Measurements from ENCODE around the gene KRT86. TPM values are rescaled to one million over a fixed set of nuclear protein-coding genes. Genes with fewer than 3 reads are reported as not detected.
"Not testable (repeated sequence)": the region's sequence is repeated elsewhere in the genome, so short reads cannot be mapped to it uniquely, and the experiment has no call there.

KRT86 gene
- total and polyA plus RNA-seq, 5 donors: not detected

DNA sequence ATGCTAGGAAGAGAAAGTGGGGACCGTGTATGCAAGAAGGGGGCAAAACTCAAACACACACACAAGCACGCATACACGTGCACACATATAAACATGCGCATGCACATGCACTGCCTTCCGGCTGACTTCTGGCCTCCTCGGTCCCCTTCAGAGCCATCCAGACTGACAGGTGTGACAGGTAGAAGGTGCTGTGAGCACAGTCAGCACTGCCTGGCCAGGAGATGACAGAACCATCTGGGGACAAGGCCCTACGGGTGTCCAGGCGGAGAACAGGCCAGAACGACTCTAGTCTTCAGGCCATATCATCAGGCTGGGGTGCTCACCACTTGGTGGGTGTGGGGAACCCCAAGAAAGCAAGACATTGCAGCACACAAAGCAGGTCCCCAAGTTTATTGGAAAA is 39.5 kb downstream of the KRT86 start:
- DNase-seq: no peak
- no peaks in the 10 kb centered on the region for H3K27me3 ChIP-seq (ENCODE audit: control insufficient read depth, insufficient read depth)

DNA sequence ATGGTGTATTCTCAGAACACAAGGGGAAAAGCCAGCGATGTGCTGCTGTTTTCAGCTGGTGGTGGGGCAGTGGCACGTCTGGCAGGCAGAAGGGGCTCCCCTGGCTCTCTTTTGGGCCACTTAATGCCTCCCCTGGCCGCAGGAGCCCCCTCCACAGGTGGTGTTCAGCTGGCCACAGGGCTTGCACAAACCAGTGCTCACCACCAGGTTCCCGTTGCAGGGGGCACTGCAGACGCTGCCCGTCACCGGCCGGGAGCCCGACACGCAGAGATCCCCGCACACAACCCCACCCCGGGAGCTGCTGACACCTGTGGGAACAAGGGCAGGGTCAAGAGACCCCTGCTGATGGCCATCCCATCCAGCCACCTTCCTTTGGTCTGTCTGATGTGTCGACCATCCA is 40.1 kb downstream of the KRT86 start:
- 83% methylated on average over 13 of the region's 13 CpGs for whole genome bisulfite sequencing
- H3K27me3 ChIP-seq (ENCODE audit: control insufficient read depth, insufficient read depth): no peaks in the 10 kb centered on the region
- intact Hi-C loops (cut with DNase I): no loop called here
- no peak overlapping the region for H3K27ac ChIP-seq (ENCODE audit: low read length)
- ATAC-seq (no peak), DNase-seq (no peak)
- H3K4me3 ChIP-seq (ENCODE audit: low read length): no peak overlapping the region
- no peaks in the 10 kb centered on the region for H3K4me1 ChIP-seq (ENCODE audit: control insufficient read depth, insufficient read depth, low read length)
- H3K9me3 ChIP-seq (ENCODE audit: control insufficient read depth, low read length): no peaks in the 10 kb centered on the region

More for the DNA sequence above, 39.5 kb downstream of the KRT86 start:
- H3K9me3 ChIP-seq (ENCODE audit: control insufficient read depth, low read length): no peaks in the 10 kb centered on the region
- 84% methylated on average over 9 of the region's 9 CpGs for WGBS
- H3K4me3 ChIP-seq (ENCODE audit: low read length): no peak overlapping the region
- intact Hi-C loops (cut with DNase I): no loop called here
- no peak overlapping the region for H3K27ac ChIP-seq (ENCODE audit: low read length)
- no peak for ATAC-seq
- no peaks in the 10 kb centered on the region for H3K4me1 ChIP-seq (ENCODE audit: control insufficient read depth, insufficient read depth, low read length)

DNA sequence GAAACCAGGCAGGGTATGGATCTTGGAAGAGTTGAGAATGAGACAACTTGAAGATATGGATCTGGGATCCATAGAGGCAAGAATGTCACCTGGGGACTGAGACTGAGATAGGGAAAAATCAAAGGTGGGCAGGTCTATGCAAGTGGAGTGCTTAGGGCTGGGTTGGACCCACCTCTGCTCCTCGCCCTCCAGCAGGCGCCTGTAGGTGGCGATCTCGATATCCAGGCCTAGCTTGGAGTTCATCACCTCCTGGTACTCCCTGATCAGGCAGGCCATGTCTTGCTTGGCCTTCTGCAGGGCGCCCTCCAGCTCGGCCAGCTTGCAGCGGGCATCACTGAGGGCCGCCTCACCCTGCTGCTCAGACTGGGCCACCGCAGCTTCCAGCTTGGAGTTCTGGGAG is 41.3 kb downstream of the KRT86 start:
- H3K27ac ChIP-seq (ENCODE audit: low read length); H3K9me3 ChIP-seq (ENCODE audit: control insufficient read depth, low read length); intact Hi-C loops (cut with DNase I); DNase-seq; ATAC-seq; H3K27me3 ChIP-seq (ENCODE audit: control insufficient read depth, insufficient read depth); H3K4me1 ChIP-seq (ENCODE audit: control insufficient read depth, insufficient read depth, low read length); H3K4me3 ChIP-seq (ENCODE audit: low read length): not testable (repeated sequence)
- 53% methylated on average over 9 of the region's 9 CpGs for WGBS

DNA sequence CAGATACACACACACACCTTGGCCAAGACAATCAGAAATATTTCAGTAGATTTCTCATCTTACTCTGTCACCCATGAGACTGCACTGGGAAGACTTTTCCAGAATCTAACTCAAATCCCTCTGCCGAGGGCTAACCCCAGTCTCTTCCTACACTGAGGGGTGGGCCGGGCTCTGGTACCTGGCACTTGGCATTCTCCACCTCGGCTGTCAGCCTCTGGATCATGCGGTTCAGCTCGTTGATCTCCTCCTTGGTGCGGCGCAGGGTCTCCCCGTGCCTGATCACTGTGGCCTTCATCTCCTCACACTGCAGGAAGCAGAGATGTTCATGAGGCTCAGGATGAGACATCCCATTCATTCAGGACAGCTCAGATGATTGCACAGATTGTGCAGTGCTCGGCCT is 41.8 kb downstream of the KRT86 start:
- no peaks in the 10 kb centered on the region for H3K4me1 ChIP-seq (ENCODE audit: control insufficient read depth, insufficient read depth, low read length)
- H3K27me3 ChIP-seq (ENCODE audit: control insufficient read depth, insufficient read depth): no peaks in the 10 kb centered on the region
- H3K9me3 ChIP-seq (ENCODE audit: control insufficient read depth, low read length): no peaks in the 10 kb centered on the region
- ATAC-seq (no peak), DNase-seq (no peak)
- 83% methylated on average over 9 of the region's 9 CpGs for WGBS
- no peak overlapping the region for H3K27ac ChIP-seq (ENCODE audit: low read length)
- intact Hi-C loops (cut with DNase I): no loop called here
- no peak overlapping the region for H3K4me3 ChIP-seq (ENCODE audit: low read length)

DNA sequence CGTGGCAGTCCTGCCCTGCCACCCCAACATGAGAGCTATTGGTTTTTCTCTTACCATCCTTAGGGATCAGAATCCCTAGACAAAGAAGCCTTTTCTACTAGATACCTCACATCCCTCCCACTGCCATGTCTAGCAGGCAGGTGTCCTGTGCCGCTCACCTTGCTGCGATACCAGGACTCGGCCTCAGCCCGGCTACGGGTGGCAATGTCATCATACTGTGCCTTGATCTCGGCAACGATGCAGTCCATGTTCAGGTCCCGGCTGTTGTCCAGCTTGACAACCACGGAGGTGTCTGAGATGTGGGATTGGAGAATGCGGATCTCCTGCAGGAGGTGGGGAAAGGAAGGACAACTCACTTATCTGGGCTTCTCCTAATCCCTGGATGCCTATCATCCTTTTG is 42.3 kb downstream of the KRT86 start:
- Histone ChIP-seq H3K9me3 (ENCODE audit: control insufficient read depth, low read length) (no peaks in the 10 kb centered on the region), H3K27me3 (ENCODE audit: control insufficient read depth, insufficient read depth) (no peaks in the 10 kb centered on the region), H3K4me3 (ENCODE audit: low read length) (no peak overlapping the region), H3K27ac (ENCODE audit: low read length) (no peak overlapping the region), H3K4me1 (ENCODE audit: control insufficient read depth, insufficient read depth, low read length) (no peaks in the 10 kb centered on the region)
- DNase-seq (no peak), ATAC-seq (no peak)
- intact Hi-C loops (cut with DNase I): no loop called here
- WGBS: 80% methylated on average over 11 of the region's 11 CpGs

DNA sequence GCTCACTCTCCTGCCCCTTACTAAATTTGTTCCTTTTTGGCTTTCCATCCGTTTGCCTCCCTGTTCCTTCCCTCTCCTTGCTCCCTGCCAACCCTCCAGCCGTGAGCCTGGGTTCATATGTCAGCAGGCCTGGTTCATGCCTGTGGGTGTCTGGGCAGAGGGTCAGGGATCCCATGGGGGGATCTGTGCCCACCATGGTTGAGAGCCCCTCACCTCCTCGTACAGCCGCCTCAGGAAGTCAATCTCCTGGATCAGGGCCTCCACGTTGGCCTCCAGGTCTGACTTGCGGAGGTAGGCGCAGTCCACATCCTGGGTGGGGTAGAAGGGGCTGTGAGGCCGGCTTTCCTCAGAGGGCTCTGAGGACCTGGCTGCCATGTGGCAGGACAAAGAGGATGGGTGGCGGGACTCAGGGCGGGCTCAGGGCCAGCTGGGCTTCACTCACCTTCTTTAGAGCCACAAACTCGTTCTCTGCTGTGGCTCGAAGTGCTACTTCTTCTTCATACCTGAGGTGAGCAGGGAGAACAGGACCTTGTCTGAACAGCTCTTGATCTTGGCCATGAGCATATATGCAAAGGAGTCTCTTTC is 43.1 kb downstream of the KRT86 start:
- Histone ChIP-seq H3K27ac (ENCODE audit: low read length) (no peak overlapping the region), H3K9me3 (ENCODE audit: control insufficient read depth, low read length) (no peaks in the 10 kb centered on the region), H3K4me1 (ENCODE audit: control insufficient read depth, insufficient read depth, low read length) (no peaks in the 10 kb centered on the region), H3K27me3 (ENCODE audit: control insufficient read depth, insufficient read depth) (no peaks in the 10 kb centered on the region), H3K4me3 (ENCODE audit: low read length) (no peak overlapping the region)
- intact Hi-C loops (cut with DNase I): no loop called here
- DNase-seq (no peak), ATAC-seq (no peak)
- 76% methylated on average over 12 of the region's 12 CpGs for WGBS

DNA sequence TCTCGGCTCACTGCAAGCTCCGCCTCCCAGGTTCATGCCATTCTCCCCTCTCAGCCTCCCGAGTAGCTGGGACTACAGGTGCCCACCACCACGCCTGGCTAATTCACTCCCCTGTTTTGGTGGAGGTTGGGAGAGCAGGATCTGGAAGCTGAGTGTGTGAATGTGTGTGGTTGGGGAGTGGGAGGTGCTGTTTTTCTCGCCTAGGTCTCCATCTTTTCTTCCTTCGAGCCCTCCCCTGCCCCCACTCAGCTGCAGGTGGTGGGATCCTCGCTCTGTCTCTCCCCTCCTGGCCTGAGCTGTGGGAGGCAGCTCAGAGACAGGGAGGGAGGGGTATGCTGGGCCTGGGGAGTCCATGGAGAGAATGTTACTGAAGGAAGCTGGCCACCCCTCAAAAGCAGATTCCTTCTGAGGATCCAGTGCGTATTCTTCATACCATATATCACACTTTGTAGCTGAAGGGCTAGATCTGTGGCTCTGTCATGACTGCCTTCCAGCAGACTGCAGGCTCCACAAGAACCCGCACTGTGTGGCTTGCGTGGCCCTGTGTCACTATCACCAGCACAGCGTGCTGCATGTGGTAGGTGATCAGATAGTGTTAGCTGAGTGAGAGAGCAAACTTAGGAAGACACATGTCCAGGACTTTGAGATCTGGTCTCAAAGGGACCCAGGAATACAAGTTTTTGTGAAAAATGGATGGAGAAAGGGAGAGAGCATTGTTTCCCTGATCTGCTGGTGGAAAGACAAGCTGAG is 44.0 kb downstream of the KRT86 start:
- no peak for DNase-seq
- intact Hi-C loops (cut with DNase I): no loop called here
- H3K4me1 ChIP-seq (ENCODE audit: control insufficient read depth, insufficient read depth, low read length): no peaks in the 10 kb centered on the region
- no peak overlapping the region for H3K4me3 ChIP-seq (ENCODE audit: low read length)
- no peak overlapping the region for H3K27ac ChIP-seq (ENCODE audit: low read length)
- no peak for ATAC-seq
- H3K27me3 ChIP-seq (ENCODE audit: control insufficient read depth, insufficient read depth): no peaks in the 10 kb centered on the region
- 74% methylated on average over 11 of the region's 11 CpGs for WGBS
- H3K9me3 ChIP-seq (ENCODE audit: control insufficient read depth, low read length): no peaks in the 10 kb centered on the region

DNA sequence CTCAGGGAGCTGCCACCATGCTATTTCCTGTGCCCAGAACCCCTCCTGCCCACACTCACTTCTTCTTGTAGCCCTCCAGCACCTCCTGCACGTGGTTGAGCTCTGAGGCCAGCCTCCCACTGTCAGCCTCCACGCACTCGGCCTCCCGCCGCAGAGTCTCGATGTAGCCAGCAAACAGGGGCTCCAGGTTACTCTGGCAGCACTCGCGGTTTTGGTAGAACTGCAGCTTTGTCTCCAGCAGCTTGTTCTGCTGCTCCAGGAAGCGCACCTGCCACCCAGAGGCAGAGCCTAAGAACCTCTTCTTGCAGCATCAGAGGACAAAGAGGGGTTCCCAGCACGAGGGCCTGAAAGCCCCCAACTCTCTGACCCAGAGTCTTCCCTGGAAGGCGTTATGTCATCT is 44.7 kb downstream of the KRT86 start:
- intact Hi-C loops (cut with DNase I): no loop called here
- no peaks in the 10 kb centered on the region for H3K4me1 ChIP-seq (ENCODE audit: control insufficient read depth, insufficient read depth, low read length)
- no peaks in the 10 kb centered on the region for H3K27me3 ChIP-seq (ENCODE audit: control insufficient read depth, insufficient read depth)
- ATAC-seq (no peak), DNase-seq (no peak)
- WGBS: 76% methylated on average over 11 of the region's 11 CpGs
- H3K27ac ChIP-seq (ENCODE audit: low read length): no peak overlapping the region
- no peak overlapping the region for H3K4me3 ChIP-seq (ENCODE audit: low read length)
- no peaks in the 10 kb centered on the region for H3K9me3 ChIP-seq (ENCODE audit: control insufficient read depth, low read length)

DNA sequence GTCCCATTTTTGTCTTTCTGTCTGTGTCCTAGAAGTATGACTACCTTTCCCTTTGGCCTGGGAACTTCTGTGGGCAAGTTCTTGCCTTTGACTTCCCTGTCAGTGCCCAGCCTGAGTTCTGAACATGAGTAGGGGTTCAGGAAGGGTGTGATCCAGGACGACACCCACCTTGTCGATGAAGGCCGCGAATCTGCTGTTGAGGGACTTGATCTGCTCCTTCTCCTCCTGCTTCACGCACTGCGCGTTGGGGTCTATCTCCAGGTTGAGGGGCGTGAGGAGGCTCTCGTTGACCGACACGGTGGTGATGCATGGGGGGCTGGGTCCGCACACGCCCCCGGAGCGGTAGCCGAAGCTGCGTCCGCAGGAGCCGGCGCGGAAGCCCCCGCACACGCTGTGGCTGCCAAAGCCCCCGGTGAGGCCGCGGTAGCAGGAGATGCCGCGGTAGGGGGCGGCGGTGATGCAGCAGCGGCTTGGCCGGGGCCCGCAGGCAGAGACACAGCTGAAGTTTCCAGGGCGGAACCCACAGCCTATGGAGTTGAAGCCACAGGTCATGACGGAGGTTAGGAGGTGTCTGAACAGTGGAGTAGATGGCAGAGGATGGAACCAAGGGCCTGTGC is 46.4 kb downstream of the KRT86 start, which contains the start of gene KRT83:
Gene KRT83 (minus strand): TSS at position 615 of the 617 bp plus-strand sequence. CDS start 63 bp downstream, at position 552.
- H3K9me3 ChIP-seq (ENCODE audit: control insufficient read depth, low read length): no peaks in the 10 kb centered on the region
- H3K4me3 ChIP-seq (ENCODE audit: low read length): no peak within 1 kb of the TSS
- WGBS: 52% methylated on average over 35 of the region's 35 CpGs
- no peaks in the 10 kb centered on the region for H3K27me3 ChIP-seq (ENCODE audit: control insufficient read depth, insufficient read depth)
- ATAC-seq (no peak), DNase-seq (no peak)
- no peaks in the 10 kb centered on the region for H3K4me1 ChIP-seq (ENCODE audit: control insufficient read depth, insufficient read depth, low read length)
- intact Hi-C loops (cut with DNase I): no loop called here
- H3K27ac ChIP-seq (ENCODE audit: low read length): no peak within 1 kb of the TSS

DNA sequence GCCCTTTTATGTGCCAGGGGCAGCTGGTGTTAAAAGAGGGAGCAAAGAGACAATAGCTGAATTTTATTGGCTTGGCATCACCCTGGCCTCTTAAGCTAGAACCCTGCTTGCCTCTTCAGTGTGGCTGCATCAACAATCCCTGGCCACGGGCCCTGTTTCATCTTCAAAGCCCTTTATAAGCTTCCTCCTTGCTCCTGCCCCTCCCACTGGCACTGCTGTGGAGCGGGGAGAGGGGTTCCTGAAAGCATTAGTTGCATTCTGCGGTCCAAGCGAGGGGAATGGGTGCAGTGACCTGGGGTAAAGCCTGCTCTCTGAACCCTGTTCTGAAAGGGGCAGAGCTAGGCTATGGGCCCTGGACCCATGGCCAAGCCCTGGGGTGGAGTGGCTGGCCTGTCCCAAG is 47.0 kb downstream of the KRT86 start:
- ATAC-seq (no peak), DNase-seq (no peak)
- intact Hi-C loops (cut with DNase I): no loop called here
- no peak overlapping the region for H3K4me3 ChIP-seq (ENCODE audit: low read length)
- H3K27ac ChIP-seq (ENCODE audit: low read length): no peak overlapping the region
- H3K4me1 ChIP-seq (ENCODE audit: control insufficient read depth, insufficient read depth, low read length): no peaks in the 10 kb centered on the region
- H3K9me3 ChIP-seq (ENCODE audit: control insufficient read depth, low read length): no peaks in the 10 kb centered on the region
- 61% methylated on average over 4 of the region's 4 CpGs for WGBS
- no peaks in the 10 kb centered on the region for H3K27me3 ChIP-seq (ENCODE audit: control insufficient read depth, insufficient read depth)

DNA sequence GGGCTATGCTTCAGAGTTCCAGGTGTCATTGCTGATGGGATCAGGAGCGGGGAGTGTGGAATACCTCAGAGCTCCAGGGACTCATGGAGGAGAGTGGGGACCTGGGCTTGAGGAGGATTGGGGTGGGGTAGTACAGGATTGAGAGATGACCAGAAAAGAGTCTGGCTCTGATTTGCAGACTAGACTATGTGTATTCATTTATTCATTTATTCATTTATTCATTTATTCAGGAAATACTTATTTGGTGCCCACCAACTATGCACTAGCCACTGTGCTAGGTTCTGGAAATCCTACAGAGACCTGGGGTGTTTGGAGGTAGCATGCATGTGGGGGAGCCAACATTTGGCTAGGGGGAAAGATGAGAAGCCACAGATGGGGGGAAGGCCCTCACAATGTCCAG is 47.6 kb downstream of the KRT86 start:
- intact Hi-C loops (cut with DNase I): no loop called here
- Histone ChIP-seq H3K4me3 (ENCODE audit: low read length) (no peak overlapping the region), H3K4me1 (ENCODE audit: control insufficient read depth, insufficient read depth, low read length) (no peaks in the 10 kb centered on the region), H3K27ac (ENCODE audit: low read length) (no peak overlapping the region), H3K9me3 (ENCODE audit: control insufficient read depth, low read length) (no peaks in the 10 kb centered on the region), H3K27me3 (ENCODE audit: control insufficient read depth, insufficient read depth) (no peaks in the 10 kb centered on the region)
- 93% methylated on average over 1 of the region's 1 CpG for WGBS
- DNase-seq (no peak), ATAC-seq (no peak)
